GM06990 (cell line): ENCODE results near the gene CHCHD6.

ENCODE experiments used
- DNase-seq: peaks from one replicate; pipeline ENCODE4 v3.0.0-alpha.2; 2011; ENCODE audit not compliant: insufficient read length; ENCODE audit errors: extremely low read depth
- H3K27me3 ChIP-seq: replicated peaks from 2 replicates; pipeline ENCODE4 v1.6.0; 2011; ENCODE audit warnings: low read length; ENCODE audit not compliant: control insufficient read depth, insufficient read depth
- H3K36me3 ChIP-seq: 2 replicates; pipeline ENCODE4 v1.5.1; 2011; ENCODE audit warnings: low read length; ENCODE audit not compliant: control insufficient read depth, insufficient read depth
- H3K4me3 ChIP-seq: replicated peaks from 2 replicates; pipeline ENCODE4 v1.5.1; 2011; ENCODE audit warnings: low read depth, mild to moderate bottlenecking, control low read depth, low read length
- TF ChIP-seq, protein P1 (sequence below): IDR thresholded peaks from 2 replicates; pipeline ENCODE4 v1.5.1; 2011; ENCODE audit warnings: low read length, control low read depth, mild to moderate bottlenecking, inconsistent platforms; ENCODE audit not compliant: insufficient read depth, poor library complexity, severe bottlenecking

The CHCHD6 gene

DNA sequence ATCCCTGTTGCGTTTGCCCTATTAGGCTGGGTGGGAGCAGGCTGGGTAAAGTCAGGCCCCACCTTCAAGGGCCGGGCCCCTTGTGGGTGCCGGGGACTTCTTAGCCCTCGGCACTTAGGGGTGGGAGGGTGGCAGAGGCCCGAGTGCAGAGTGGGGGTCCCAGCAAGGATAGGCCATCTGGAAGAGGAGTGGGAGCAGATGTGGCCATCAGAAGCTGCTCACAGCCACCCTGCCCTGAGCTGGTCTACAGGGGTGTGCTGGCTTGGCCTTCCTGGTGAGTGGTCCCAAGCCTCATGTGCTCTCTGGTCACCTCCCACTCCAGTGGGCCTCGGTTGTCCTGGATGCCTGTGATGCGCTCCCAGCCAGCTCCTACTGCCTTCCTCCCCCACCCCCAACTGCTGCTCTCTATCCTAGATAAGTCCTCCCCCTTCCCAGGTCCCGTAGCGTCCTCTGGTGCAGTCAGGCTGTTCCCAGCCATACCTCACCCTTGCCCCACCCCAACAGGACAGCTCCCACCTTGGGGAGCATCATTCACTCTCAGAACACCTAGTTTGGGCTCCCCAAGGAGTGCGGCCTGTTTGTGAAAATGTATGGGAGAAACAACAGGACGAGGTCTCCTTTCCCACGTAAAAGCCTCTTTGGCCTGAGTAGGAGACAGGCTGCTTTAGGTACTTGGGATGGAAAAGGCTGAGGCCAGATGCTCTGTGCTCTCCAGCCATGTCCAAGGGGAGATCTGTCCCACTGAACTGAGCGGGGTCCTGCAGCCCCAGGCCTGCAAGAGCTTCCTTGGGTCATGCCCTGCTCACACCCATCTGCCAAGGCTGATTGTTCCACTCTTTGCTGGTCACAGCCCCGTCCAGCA, 254.0 kb downstream of the CHCHD6 start:
- TF ChIP-seq, protein P1, sequence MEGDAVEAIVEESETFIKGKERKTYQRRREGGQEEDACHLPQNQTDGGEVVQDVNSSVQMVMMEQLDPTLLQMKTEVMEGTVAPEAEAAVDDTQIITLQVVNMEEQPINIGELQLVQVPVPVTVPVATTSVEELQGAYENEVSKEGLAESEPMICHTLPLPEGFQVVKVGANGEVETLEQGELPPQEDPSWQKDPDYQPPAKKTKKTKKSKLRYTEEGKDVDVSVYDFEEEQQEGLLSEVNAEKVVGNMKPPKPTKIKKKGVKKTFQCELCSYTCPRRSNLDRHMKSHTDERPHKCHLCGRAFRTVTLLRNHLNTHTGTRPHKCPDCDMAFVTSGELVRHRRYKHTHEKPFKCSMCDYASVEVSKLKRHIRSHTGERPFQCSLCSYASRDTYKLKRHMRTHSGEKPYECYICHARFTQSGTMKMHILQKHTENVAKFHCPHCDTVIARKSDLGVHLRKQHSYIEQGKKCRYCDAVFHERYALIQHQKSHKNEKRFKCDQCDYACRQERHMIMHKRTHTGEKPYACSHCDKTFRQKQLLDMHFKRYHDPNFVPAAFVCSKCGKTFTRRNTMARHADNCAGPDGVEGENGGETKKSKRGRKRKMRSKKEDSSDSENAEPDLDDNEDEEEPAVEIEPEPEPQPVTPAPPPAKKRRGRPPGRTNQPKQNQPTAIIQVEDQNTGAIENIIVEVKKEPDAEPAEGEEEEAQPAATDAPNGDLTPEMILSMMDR, result no peak
- Histone ChIP-seq H3K36me3 (no peaks in the 10 kb centered on the region), H3K4me3 (no peak overlapping the region)

DNA sequence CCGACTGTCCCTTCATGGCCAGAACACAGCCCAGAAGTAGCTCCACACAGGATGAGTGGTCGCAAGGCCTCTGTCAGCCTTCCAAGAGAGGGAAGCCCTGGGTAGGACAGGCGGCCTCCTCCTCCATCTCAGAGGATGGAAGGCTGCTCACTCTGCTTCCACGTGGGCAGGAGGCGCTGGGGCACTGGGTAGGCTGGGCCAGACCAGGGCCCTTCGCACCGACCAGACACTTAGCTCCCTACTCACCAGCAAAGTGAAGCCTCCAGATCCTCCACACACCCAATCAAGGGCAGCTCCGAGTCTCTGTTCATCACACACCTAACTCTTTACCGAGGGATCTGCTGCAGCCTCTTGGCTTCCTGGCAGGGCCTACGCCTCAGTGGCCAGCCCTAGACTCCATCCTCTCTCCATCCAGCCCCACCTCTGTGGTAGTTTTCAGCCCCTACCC, 254.6 kb downstream of the CHCHD6 start:
- DNase-seq, result no peak
- Histone ChIP-seq H3K36me3 (no peaks in the 10 kb centered on the region), H3K4me3 (no peak overlapping the region), H3K27me3 (no peaks in the 10 kb centered on the region)
- TF ChIP-seq, protein P1, result no peak

More for the DNA sequence above, 254.0 kb downstream of the CHCHD6 start:
- DNase-seq, result no peak
- no peaks in the 10 kb centered on the region for H3K27me3 ChIP-seq

DNA sequence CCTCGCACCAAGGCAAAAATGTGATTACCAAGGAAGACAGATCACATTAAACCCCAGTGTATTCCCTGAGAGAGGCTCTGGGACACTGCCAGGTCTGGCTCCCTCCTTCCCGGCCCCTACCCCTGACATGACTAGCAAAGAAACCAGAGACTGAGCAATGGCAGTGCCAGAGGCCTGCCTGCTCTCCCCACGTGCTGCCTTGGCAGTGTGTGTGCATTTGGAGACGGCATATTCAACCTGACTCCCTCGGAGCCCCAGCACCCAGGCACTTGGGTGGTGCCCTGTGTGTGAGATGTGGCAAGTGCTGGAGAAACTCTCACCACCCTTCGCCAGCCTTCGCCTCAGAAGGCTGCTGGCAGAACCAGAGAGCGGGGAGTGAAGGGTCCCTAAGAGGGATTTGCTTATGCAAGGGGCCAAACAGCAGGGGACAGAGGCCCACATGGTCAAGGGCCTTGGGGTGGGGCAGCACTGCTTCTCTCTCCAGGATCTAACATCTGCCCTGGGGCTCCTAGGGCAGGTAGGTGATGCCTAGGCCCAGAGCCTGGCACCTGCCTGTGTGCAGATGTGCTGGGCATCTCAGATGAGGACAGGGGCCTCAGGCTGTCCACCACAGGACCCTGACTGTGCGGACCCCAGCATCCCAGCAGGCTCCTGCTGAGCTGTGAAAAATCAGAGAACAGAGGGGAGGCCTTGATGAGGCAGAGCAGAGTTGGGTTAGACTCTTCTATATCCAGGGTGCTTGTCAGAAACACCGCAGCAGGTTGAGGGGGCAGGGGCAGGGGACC, 255.3 kb downstream of the CHCHD6 start:
- TF ChIP-seq, protein P1, result no peak
- no peaks in the 10 kb centered on the region for H3K27me3 ChIP-seq
- no peak overlapping the region for H3K4me3 ChIP-seq
- DNase-seq, result no peak
- H3K36me3 ChIP-seq, result no peaks in the 10 kb centered on the region

DNA sequence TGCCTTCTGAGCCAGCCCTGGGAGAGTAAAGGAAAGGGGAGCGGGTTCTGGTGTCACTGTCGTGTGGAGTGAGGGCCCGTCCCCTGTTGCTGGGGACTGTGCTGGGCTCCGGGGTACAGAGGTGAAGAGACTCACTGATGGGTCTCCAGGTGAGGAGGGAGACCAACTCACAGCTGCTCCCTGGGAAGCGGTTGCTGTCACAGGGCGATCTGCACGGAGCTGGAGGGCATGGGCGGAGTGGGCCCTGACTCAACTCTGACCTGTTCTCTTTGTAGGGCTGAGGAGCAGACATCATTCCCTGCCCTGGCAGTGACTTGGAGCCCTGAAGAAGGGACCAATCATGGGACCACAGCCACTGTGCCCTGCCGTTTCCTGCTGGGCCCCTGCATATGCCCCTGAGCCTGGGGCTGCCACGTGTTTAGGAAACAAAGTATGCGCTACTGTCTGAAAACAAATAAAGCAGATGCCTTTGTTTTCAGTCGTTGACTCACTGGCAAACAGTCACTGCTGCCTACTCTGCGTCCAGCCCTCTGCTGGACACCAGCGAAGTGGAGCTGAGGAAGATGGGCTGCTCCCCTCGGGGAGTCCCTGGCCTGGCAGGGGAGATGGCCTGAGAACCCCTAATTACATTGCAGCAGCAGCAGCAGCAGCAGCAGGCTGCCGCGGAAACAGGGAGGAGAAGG, 256.0 kb downstream of the CHCHD6 start:
- H3K27me3 ChIP-seq, result no peaks in the 10 kb centered on the region
- TF ChIP-seq, protein P1, result no peak
- no peak for DNase-seq
- no peaks in the 10 kb centered on the region for H3K36me3 ChIP-seq
- no peak overlapping the region for H3K4me3 ChIP-seq

DNA sequence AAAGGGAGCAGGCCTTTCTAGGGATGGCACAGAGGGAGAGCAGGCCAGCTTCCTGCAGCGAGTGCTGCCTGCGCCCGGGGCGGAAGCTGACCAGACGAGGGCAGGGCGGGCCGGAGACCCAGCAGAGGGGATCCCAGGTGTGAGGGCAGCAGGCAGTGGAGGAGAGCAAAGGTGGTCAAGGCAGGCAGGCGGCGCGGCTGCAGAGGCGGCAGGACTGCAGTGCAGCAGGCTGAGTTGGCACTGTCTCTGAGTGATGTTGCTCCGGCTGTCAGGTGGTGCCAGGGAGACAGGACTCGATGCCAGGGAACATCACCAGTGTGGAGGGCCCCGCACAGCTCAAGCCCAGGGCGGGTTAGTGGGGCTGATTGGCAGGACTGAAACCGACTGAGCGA, 256.6 kb downstream of the CHCHD6 start:
- TF ChIP-seq, protein P1, result no peak
- H3K27me3 ChIP-seq, result no peaks in the 10 kb centered on the region
- DNase-seq, result no peak
- H3K4me3 ChIP-seq, result no peak overlapping the region
- no peaks in the 10 kb centered on the region for H3K36me3 ChIP-seq
